Stimulated activated naive CD4-positive, alpha-beta T cell treated with Interleukin-2 at 50 U/mL for 16 hours (primary cell): ENCODE data around the gene CD8B2.
"Not testable (repeated sequence)": the region's sequence is repeated elsewhere in the genome, so short reads cannot be mapped to it uniquely, and the experiment has no call there.

Source experiments
- DNase-seq: peaks from one replicate; lab custom pipeline; 2025; lab: John Stamatoyannopoulos, UW

The CD8B2 gene

DNA sequence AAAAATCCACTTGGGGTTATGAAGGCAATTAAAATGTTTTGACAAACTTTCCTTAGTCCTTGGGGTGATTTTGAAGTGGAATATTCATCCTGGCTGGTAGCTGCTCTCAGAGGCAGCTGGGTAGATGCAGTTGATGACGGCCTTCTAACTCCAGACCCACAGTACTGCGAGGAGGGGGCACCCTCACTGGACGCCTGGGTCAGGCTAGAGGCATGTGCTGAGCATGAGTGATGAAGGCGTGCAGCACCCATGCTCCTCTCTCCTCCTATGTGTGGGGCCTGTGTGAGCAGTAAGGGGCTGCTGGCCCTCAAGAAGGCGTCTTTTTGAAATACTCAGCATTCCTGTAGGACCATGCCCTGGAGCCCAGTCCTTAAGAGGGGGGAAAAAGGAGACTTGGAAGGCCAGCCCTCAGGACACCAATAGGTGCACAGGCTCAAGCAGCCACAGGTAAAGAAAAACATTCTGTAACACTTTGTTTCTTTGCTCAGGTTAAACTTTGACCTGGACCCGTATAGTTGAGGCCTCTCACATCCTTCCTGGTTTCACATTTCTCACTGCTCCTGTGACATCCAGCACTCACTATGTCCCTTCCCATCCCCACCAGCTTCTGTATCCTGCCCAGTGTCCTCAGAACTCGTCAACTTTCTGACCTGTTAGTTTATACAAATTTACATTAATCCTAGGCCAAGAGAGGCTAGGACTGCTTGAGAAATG is 64.4 kb downstream of the CD8B2 start:
- no peak for DNase-seq

DNA sequence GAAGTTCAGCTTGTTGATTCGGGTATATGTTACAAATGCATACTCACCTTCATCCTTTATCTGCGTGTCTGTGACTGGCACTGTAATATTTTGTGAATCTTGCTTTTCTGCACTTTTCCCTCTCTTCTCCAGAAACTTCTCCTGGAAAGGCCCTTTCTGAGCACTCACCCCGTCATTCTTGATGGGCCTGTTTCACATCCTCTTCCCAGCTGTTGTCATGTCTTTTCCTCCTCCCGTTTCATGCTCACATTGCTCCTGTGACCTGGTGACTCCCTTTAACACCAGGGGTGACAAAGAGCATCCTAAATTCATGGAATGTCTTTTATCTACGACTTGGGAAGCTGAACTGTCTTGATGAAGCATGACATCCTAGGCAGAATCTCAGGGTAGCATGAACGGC is 65.8 kb downstream of the CD8B2 start:
- DNase-seq, result no peak

DNA sequence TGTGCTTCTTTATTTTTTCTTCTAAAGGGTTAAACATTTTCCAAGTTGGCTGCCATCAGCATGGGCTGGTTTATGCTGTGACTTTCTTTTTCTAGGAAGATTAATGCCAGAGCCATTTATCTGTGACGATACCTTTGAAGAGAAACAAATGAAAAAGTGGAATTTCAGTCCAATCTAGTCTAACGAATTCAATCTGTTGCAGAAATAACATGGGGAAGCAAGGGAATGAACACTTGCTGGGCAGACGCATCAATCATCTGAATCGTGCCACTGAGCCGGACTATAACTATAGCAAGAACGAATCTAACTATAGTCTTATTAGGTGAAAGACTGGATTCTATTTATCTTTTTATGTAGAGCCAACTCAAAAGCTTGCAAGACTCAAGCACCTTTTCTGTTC is 66.2 kb downstream of the CD8B2 start:
- no peak for DNase-seq

DNA sequence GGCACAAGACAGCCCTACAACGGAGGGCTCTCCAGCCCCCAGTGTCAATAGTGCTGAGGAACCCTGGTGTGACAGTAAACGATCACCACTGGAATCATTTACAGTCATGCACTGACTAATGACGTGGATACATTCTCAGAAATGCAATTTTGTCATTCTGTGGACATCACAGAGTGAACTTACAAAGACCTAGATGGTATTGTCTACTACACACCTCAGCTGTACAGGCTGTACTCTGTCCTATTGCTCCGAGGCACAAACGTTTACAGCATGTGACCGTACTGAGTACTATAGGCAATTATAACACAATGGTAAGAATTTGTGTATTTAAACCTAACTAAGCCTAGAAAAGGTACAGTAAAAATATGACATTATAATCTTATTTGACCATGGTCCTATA is 67.2 kb downstream of the CD8B2 start:
- DNase-seq, result no peak

DNA sequence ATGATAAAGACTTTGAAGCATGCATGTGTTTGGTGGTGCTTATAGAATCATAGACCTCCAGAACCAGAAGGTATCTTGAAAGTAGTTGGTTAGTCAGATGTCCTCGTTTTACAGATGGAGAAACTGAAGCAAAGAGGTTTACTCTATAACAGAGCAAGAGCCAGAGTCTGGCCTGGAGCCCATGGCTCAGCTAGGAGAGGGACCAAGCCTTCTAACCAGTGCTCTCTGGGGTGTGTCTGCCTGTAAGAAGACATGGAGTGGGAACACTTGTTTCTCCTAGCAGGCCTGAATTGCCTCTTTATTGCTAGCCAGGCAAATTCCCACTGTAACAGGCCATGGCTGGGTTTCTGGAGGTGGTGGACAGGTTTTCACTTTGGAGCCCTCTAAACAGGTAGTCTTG is 67.9 kb downstream of the CD8B2 start:
- DNase-seq, result no peak

DNA sequence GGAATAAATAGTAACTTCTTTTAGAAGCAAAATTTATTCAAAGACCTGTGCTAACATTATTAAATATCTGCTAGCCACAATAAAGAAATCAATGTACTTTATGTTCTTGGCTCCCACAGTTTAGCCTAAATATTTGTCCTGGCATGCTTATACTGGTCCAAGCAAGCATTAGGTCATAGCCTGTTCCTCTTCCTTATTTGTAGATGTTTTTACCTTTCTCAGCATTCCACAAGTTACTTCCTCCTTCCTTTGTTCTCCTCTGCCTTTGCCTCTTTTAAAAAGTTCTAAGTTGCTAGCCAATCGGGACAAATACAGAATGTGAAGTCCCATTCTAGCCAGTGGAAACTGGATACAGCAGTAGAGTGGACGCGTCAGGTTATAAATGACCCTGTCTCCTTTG is 72.6 kb downstream of the CD8B2 start:
- DNase-seq, result not testable (repeated sequence)

DNA sequence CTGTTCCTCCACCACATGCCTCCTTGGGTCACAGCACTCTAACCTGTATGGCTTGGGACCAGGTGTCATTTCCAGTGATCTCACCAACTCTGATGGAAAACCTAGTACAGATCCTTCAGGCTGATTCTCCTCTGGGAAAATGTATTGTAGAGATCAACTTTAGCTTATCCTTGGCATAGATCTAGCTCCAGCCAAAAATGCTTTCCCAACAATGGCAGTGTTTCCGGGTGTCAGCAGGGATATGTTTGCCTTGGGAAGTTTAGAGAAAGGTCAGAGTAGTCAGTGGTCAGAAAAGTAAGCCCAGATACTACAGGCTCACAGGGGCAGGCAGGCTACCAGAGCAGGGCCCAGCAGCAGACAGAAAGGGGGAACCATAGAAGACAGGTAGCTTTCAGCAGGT is 73.6 kb downstream of the CD8B2 start:
- no peak for DNase-seq

DNA sequence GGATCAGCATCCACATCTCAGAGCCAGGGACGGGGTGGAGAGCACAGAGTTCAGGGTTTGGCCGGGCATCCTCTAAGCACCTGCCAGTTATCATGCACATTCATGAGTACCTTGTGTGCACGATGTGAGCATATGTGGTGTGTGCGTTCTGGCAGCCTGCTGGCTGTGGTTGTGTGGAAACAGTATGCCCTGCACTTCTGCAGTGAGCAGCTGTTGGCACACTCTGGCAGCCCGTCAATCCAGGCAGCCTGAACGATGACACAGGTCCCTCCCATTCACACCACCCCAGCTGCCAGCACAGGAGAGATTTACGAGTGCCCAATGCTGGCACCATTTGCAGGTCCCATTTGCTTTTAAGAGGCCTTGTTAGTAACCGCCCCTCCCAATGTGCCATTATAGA is 74.2 kb downstream of the CD8B2 start:
- DNase-seq, result no peak

DNA sequence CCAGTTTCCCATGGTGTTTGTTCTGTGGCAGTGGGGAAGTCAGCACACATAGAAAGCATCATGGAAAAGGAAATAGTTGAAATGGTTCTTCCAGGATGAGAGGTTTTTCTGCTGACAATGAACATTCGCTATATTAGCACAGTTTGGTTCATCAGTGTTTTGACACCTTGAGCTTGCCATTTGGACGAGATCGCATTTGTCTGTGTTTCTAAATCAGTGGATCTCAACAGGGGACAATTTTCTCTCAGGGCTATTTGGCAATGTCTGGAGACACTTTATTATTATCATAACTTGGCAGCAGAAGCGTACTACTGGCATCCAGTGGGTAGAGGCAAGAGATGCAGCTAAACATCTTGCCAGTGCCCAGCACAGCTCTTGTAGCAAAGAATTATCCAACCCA is 74.6 kb downstream of the CD8B2 start:
- DNase-seq, result no peak

DNA sequence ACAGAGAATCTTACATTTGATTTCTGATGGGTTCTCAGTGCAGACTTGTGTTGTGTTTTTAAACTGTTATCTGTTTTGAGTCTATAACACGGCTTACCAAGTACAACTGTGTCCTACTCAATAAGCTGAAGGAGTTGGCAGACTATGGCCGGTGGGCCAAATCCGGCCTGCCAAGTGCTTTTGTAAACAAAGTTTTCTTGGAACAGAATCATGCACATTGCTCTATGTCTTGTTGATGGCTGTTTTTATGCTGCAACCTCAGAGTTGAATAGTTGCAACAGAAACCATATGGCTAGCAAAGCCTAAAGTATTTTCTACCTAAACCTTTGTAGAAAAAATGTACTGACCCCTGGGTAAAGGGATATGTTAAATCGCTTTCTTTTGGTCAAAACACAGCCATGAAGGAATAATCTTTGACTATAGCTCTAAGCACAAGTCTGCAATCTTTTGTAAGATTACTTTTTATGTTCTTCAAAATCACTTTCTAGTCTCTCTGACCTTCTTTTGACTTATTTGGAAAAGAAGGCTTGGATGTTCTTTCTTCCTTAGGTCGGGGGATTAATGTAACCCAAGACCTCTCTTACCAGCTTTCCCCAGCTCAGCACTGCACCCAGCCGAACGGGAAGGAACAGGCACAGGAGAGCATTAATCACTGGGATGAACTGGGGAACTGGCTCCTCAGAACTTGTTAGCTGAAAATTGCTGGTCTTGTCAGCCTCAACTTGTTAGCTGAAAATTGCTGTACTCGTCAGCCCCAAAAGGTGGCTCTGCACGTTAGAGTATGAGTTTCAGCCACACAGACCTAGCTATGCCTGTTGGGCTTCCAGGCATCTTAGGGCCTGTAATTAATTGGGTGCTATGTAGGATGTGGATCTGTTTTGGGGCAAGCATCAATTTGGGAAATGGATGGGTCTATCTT is 75.4 kb downstream of the CD8B2 start:
- DNase-seq, result no peak

DNA sequence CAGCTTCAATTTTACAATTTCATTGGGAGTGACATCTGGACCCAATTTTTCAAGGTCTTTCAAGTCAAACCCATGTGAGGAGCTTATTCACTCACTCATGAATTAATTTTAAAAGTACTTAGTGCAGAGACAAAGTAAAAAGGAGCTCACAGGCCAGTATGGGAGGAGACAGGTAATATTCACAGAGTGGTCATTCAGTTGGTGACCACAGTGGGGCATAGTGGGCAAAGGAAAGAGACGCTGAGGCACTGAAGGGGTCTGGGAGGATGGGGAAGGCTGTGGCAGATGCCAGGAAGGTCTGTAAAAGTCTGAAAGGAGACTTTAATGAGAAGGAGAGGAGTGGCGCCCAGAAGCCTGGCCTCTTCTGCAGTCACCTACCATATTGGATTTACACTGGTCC is 76.0 kb downstream of the CD8B2 start:
- no peak for DNase-seq

DNA sequence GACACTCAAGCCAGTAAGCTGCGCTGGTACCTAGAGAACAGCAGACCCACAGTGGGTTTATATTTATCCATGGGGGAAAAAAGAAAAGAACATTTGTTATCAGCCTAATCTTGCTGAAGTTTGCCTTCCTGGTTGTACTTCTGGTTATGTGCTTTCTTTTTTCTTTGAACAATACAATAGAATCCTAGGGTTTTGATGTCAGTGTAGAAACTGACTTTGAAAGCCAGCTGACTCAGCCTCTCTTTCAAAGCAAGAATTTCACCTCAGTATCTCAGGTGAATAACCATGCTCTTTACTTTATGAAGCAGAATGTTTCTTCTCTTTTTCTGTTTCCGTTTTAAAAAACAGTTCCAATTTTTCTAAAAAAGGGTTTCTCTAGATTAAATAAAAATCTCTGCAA is 78.4 kb downstream of the CD8B2 start:
- DNase-seq, result no peak

DNA sequence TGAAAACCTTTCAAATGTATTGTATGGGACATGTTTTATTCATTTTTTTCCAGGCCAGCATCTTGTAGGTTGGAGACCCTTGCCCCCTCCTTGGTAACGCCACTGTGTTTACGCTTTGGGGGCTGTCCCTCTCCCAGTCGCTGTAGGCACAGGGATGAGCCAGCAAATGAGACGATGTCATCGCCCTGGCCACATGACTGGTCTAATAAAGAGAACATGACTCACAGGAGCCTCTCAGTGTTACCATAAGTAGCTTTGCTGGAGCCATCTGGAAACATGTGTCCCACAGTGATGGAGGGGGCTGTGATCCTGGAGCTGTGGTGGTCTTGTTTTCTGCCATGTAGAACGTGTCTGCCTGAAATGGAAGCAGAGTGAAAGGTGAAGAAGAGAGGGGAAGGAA is 78.9 kb downstream of the CD8B2 start:
- DNase-seq, result no peak

DNA sequence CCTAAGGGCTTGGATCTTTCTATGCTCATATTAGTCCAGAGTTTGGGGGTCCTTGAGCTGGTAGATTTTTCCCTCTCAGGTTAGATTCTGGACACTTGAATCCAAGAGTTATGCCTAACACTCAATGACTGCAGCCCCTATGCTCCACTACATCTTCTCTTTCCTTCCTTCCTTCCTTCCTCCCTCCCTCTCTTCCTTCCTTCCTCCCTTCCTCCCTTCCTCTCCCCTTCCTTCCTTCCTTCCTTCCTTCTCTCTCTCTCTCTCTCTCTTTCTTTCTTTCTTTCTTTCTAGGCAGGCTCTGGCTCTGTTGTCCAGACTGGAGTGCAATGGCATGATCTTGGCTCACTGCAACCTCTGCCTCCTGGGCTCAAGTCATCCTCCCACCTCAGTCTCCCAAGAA is 79.3 kb downstream of the CD8B2 start:
- not testable (repeated sequence) for DNase-seq

DNA sequence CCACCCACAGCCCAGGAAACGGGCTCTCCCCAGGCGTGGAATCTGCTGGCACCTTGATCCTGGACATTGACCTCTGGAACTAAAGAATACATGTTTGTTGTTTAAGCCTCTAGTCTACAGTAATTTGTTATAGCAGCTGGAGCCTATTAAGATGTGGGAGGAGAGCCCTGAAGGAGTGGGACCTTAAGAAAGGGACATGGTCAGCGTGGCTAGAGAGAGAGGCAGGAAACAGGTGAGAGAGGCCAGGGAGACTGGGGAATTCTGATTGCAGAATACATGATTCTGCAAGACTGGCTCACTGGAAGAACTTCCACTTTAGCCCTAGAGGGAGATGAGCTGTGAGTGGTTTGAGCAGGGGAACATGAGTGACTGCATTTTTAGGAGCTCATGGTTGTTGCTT is 83.2 kb downstream of the CD8B2 start:
- DNase-seq, result no peak
